ENCODE results near the gene MT1B.
A peak's percentile ranks its signal among the peaks of the same experiment; 100 is the strongest.

Gene MT1B

GRCh38 chr16:56689171-56689570, 37.5 kb downstream of the MT1B start:
- DNase-seq: no peak

- DNase-seq: no peak
These were observed 38.9 kb downstream of the MT1B start for GRCh38 chr16:56690420-56691122.

GRCh38 chr16:56691885-56692284, 40.2 kb downstream of the MT1B start:
- peak; percentile 39 for DNase-seq

GRCh38 chr16:56695246-56695645, 43.6 kb downstream of the MT1B start:
- DNase-seq: no peak

- no peak for DNase-seq
These were observed 45.9 kb downstream of the MT1B start for GRCh38 chr16:56697456-56698155.

- DNase-seq: no peak
These were observed 48.5 kb downstream of the MT1B start for GRCh38 chr16:56700195-56700594.

GRCh38 chr16:56700631-56701030, 48.9 kb downstream of the MT1B start:
- no peak for DNase-seq

GRCh38 chr16:56701534-56701933, 49.8 kb downstream of the MT1B start:
- DNase-seq: no peak
